Stromal cell of bone marrow (primary cell): ENCODE results near the gene IBTK.
"Not testable (repeated sequence)": the region's sequence is repeated elsewhere in the genome, so short reads cannot be mapped to it uniquely, and the experiment has no call there.

Experiments
- DNase-seq: peaks from one replicate; pipeline ENCODE4 v3.0.0-alpha.2; 2012; ENCODE audit warnings: low read depth

The IBTK gene

DNA sequence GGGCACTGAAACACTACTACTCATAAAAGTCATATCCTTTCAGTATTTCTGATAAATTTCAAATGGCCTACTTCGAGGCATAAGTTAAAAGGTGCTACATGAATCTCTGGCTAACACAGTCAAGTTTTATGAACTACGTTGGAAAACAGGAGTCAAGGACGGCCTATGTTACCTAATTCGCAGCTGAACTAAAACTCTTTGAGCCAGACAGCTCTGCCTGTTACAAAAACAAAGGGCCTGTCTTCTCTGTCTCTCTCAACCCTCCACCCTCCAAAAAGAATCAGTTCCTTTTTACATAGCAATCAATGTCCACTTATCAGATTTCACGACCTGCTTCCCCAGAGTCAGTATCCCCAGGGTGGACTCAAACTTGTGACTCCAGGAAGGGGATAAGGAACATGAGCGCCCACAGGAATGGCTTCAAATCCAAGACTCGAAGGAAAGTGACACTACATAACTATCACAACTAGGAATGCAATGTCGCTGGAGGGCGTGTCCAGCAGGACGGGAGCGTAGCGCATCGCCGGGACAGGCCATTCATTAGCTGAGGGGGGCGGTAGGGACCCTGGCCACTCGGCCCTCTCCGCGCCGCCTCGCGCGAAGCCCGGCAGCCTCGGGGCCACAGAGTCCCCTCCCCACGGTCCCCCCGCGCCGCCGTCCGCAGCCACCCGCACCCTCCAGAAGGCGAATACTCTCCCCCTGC lies 591 bp downstream of the IBTK start:
- DNase-seq = no peak

DNA sequence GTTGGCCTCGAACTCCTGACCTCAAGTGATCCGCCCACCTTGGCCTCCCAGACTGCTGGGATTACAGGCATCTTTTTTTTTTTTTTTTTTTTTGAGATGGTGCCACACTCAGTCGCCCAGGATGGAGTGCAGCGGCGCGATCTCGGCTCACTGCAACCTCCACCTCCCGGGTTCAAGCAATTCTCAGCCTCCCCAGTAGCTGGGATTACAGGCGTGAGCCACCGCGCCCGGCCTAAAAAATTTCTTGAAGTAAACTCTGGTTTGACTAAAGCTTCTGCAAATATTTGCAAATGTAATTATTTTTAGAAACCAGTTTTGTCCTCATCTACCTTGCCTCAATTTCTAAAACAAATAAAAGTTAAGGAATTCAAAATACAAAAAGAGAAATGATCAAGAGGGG lies 1.2 kb downstream of the IBTK start:
- DNase-seq = no peak

DNA sequence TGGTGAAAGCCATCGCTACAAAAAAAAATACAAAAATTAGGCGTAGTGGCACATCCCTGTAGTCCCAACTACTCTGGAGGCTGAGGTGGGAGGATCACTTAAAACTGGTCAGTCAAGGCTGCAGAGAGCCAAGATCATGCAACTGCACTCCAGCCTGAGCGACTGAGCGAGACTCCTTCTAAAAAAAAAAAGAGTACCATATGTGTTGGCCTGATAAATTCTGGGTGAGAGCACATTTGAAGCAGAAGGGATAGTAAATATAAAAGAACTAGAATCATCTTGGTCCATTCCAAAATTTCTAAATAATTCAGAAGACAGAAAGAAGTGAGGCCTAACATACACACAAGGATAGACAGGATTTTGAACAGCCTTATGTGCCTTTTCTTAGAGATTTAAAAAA lies 2.2 kb downstream of the IBTK start:
- no peak for DNase-seq

DNA sequence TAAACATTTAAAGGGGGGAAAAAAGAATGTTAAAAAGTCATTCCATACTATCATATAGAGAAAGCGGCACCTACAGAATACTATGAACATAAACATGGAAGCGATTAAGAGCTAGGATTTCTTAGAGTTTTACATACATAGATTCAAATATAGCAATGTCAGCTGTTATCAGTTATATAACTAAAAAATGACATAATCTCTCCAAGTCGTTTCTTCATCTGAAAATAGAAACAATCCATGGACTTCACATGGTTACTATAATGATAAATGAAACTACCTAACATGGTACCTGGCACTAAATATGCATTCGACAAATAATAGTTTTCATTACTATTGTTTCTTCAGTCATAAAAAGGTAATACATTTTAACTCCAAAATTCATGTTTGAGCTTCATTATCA lies 3.7 kb downstream of the IBTK start:
- DNase-seq = no peak

DNA sequence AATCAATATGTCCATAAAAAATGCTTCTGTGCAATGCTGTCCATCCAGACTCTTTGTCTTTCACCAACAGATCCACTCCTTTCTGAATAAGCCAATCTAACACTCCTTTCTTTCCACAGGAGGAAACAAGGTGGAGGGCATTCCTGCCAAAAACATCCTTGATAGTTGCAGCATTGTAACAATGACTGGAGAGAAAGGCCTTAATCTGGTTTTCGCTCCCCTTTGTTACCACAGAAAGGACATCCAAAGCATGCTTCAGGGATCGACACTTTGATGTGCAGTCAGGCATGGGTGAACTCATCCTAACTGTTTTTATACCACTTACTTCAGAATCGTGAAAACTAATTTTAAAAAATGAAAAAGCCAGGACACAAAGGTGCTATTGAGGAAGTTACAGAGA lies 7.4 kb downstream of the IBTK start:
- no peak for DNase-seq

DNA sequence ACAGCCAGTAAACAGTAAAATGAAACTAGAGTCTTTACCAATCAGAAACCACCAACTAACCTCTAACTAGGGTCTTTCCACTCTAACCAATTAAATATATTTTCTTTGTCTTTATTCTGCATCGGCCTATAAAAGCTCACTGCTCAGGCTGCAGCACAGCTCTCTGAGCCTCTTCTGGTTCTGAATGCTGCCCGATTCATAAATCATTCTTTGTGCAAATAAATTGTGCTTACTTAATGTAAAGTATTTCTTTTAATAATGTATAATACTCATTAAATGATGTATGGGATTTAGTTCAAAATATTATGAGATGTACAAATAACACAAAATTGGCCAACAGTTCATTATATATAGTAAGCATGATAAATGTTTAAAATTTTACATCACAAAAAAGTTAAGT lies 7.9 kb downstream of the IBTK start:
- DNase-seq = no peak

DNA sequence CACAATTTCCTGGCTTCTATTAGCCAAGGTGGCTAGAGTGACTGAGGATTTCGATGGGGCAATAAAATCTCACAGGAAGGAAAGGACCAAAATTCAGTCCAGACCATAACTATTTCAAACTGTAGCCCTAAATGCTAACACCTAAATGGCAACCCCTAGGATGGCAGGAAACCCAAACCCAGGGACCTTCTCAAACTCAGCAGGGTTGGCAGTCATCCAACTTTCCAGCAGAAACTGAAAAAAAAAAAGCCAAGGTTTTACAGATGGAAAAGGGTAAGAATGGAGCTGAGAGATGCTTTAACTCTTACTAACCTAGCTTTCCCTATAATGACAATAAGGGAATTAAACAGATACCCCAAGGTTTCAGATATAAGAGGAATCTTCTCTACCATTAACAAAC lies 10.5 kb downstream of the IBTK start:
- DNase-seq = no peak

DNA sequence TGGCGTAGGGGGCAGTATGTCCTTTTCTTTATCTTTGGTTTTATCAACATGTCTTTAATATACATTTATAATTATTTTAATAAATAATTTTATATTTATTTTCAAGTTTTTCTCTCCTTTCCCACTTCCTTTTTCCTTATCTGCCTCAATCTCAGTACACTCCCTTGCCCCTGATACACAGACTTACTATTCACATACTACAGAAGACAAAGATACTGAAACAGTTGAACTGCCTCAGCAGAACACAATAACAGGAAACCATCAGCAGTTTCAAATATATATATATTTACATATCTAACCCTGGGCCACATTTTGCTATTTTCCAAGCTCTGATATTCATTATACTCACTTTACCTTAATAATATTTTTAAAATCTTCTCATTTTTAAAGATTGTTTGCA lies 19.8 kb downstream of the IBTK start:
- no peak for DNase-seq

DNA sequence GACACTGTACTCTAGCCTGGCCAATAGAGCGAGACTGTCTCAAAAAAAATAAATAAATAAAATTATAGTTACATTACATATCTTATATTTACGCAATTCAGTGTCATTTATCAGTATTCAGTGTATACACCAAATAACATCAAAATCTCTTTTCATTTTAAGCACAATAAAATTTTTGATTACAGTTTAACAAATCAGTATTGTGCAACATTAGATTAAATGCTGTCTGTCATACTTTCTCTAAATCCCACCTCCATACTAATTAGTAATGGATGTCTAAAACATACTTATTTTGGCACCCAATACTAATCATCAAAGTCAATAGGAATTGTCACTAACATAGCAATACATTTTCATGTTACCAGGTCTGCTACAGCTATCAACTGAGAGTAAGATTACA lies 27.4 kb downstream of the IBTK start:
- DNase-seq = no peak

DNA sequence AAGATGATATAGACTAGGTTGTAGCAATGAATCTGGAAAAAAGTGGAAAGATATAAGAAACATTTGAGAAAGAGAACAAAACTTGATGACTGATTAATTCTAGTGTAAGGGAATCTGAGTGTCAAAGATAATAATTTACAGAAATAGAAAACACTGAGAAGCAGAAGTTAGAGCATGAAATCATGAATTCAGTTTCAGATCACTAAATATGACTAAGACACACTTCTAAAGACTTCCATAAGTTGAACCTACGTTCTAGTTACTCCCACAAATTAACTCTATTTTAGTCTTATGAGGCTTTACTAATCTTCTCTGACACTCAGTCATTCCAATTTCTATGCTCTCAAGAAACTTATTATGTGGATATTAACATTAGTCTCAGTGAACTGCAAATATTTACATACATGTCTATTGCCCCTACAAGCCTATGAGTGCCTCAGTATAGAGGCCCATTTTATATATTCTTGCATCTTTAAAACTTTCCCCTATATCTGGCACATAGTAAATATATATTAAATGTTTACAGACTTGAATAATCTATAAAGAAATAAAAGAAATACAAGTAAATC lies 30.4 kb downstream of the IBTK start:
- no peak for DNase-seq

DNA sequence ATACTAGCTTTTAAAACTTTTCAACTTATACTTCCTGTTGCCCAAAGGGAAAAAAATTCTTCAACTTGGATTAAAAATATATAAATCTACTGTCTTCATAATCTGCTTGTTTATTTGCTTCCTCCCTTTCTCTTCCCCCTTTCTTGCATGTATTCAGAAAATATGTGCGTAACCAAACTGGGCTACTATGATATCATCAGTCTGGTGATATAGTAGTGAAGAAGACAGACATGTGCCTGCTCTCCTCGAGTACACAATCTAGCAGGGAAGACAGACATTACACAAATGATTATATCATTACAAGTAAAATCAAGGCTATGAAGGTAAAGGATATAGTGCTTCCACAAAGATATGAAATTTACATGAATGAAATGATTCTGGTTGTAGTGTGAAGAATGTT lies 31.0 kb downstream of the IBTK start:
- DNase-seq = no peak

DNA sequence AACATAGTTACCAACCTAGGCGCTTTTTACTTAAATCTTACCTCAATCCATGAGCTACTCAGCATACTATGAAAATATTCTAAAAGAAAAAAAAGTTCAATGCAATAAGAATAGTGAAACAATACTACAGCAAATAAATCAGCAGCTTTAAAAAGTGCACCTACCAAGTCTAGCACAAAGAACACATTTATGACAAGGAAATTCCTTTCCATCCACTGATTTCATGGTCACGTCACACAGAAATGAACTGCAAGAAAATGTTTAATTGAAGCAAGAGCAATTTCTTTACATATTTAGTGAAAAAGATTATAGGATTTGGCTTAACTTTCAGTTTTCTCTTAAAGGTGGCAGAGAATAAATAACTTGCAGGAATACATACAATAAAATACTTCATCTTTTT lies 36.2 kb downstream of the IBTK start:
- DNase-seq = no peak

DNA sequence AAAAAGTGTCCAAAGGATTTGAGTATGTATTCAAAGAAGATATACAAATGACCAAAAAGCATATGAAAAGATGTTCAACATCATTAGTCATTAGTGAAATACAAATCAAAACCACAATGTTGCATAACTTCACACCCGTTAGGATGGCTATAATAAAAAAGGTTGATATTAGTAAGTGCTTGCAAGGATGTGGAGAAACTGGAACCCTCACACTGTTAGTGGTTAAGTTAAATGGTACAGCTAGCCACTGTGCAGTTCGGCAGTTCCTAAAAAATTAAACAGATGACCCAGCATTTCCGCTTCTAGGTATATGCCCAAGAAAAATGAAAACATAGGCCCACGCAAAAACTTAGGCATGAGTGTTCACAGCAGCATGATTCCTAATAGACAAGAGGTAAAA lies 38.6 kb downstream of the IBTK start:
- DNase-seq = no peak

DNA sequence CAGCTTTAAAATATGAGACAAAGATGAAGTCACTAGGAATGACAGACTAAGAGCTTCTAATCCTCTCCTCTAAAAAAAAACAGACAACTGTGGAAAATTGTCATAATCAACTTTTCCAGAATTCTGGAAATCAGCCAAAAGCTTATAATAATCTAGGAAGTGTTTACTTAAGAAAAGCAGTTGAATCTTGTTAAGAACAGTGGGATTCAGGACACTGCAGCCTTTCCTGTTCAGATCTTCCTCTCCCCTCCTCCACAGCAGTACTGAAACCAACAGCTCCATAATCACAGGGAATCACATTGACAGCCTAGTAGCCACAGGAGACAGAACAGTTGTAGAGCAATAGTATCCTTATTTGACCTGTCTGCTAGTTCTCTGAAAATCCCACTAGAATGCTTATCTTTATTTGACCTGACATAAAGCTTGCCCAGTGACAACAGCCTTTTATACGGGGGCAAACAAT lies 41.6 kb downstream of the IBTK start:
- DNase-seq = no peak

DNA sequence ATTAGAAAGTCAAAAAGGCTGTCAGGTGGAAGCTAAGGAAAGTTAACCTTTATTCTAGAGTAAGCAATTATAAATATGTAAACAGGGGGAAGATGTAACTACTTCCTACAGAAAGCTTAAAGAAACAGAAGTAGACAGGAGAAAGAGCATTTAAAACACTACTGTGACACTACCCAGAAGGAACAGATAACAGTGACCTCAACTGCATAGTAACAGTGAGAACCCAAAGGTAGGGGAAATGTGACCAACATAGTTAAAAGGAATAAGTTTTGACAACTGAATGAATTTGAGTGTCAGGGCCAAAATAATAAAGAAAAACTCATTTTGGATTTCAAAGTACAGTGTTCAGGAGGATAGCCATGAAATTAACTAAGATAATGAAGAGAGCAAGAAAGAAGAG lies 43.5 kb downstream of the IBTK start:
- DNase-seq = no peak

DNA sequence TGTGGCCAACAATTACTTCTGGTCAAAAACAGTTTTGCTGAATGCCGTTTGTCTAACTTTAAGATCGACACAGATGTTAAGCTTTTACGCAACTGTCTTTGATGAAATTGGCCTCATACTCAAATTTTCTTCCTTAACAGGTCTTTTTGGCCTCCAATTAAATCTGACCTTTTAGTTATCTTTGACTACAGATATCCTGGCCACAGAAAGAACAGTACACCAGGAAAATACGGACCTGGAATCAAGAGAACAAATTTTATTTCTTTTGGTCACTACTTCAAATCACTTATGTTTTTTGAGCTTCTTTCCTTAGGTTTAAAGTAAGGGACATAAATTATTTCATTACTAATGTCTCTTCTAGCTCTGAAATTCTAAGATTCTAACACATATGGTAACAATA lies 49.8 kb downstream of the IBTK start:
- no peak for DNase-seq

DNA sequence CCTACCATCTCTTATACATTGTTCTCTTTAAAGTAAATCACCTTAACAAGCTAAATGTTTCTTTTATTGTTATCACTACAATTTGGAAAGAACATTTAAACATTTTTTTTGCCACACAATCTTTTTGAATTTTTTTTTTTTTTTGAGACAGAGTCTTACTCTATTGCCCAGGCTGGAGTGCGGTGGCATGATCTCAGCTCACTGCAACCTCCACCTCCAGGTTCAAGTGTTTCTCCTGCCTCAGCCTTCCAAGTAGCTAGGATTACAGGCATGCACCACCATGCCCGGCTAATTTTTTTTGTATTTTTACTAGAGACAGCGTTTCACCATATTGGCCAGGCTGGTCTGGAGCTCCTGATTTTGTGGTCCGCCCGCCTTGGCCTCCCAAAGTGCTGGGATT lies 50.3 kb downstream of the IBTK start:
- DNase-seq = not testable (repeated sequence)

DNA sequence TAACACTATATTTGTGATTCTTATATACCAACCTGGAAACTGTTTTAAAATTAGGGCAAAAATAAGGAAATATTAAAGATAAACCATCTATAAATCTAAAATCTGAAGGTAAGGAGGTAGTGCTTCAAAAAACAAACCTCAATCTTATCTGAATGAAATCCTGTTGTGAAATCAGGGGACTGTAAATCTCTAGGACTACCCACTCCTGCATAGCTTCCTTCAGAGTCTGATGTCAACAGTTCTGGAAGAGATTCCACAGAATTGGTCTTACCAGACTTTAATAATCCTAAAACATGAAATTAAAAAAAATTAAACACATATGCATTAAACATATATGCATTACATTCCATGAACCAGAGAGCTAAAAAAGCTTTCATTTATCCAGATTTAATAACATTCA lies 51.4 kb downstream of the IBTK start:
- no peak for DNase-seq

DNA sequence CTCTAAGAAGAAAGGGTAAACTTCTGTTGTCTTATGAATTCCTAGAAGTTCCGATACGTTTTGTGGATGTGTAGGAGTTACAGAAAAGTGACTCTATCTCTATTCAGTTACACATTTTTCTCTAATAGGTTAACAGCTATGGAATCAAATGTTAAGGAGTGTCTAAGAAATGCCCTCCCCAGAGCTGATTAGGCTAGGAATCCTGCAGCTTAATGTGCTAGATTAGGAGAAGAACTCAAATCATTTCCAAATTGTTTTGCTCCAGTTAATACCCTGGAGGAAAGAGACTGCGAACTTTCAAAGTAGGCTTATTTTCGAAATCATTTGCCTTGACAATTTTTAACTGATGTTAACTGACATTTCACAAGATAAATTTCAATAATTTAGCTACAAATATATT lies 51.9 kb downstream of the IBTK start:
- DNase-seq = no peak

DNA sequence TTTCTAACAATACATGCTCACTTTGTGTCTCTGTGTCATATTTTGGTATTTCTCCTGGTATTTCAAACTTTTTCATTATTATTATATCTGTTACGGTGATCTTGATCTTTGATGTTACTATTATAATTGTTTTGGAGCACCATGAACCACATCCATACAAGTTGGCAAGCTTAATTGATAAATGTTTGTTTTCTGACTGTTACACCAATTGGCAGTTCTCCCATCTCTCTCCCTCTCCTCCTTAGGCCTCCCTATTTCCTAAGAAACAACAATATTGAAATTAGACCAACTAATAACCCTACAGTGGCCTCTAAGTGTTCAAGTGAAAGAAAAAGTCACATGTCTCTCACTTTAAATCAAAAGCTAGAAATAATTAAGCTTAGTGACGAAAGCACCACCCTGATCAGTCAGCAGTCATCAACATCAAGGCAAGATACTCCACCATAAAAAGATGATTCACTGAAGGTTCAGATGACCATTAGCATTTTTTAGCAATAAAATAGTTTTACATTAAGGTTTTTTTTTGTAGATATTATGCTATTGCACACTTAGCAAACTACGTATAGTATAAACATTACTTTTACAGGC lies 61.5 kb downstream of the IBTK start:
- DNase-seq = no peak

DNA sequence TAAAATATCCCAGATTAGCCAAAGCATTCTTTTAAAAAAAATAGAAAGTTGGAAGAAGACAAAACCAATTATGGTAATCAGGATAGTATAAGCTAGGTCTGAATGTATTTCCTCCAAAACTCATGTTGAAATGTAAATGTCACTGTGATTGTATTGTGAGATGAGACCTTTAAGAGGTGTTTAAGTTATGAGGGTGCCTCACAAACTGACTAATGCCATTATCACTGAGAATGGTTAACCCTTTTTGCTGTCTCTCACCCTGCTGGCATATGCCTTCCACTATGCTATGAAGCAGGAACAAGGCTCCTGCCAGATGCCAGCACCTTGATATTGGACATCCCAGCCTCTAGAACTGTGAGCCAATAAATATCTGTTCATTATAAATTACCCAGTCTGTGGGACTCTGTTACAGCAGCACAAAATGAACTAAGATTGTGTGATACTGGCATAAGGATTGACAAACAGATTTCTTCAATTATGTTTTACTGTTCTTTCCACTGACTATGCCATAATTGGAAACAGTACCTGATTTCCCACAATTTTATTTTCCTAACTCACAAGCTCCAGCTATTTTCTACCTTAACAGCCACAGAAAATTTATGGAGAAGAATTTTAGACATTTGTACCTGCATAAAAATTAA lies 63.8 kb downstream of the IBTK start:
- DNase-seq = no peak

DNA sequence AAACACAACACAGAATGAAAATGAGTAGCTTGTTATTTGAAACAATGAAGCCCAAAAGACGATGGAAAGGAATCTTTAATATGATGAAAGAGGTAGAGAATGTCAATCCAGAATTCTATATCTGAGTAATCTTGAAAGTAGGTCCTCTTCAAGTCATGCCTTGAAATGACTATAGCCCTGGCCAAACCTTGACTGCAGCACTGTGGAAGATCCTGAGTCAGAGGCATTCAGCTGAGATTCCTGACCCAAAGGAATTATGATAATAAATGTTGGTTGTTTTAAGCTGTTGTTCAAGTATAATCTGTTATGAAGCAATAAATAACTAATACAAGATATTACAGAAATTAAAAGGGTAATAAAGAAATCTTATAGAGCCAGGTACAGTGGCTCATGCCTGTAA lies 64.8 kb downstream of the IBTK start:
- peak; percentile 37 for DNase-seq

DNA sequence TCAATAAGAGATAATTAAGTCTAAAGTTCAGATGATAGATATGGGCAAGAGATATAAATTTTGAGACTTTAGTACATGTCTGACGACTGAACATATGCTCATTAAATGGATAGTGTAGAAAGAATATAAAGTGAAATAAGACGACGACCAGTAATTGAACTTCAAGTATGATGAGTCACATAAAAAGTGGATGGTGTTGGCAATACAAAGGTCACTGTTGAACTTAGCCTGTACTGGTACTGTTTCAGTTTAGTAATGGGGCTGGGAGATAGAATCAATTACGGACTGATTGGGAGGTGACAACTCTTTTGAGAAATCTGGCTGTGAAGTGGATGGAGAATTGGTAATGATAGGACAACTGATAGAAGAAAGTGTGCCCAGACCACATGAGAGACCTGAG lies 68.1 kb downstream of the IBTK start:
- no peak for DNase-seq

DNA sequence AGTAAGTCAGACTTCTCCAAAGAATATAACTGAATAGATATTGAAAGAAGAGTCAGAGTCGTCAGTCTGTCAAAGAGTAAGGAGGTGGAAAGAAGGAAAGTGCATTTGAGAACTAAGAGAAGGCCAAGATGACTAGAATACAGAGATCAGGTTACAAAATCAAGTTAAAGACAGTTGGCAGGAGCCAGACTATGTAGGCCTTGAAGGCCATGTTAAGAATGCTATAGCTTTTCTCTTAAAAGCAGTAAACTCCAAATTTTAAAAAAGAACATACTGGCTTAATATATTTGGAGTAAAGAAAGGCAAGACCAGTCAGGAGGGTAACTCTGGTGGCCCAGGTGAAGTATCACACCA lies 68.8 kb downstream of the IBTK start:
- no peak for DNase-seq
